ENCODE measurements around the gene FANCF.

The FANCF gene

GRCh38 chr11:22624742-22625447 is 728 bp downstream of the FANCF start:
- peak; percentile 47 to 70 (median 62) for DNase-seq

DNA sequence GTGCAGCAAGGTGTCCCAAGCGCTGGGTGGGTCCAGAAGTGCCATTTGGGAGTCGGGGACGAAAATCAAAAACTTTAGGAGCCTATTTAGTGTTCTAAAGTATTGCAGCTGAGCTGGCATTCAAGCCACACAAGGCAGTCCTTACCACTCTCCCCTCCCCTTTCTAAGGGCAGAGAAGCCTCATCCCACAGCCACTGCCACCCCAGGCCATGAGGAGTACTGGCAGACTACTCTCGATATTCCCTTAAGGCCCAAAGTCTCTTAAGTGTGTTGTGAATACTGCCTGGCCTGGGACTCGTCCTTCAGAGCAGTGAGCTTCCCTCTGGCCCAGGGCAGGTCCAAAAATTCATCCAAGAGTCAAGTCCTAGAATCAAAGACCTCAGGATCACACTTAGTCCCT is 7.8 kb downstream of the FANCF start:
- no peak for DNase-seq

DNA sequence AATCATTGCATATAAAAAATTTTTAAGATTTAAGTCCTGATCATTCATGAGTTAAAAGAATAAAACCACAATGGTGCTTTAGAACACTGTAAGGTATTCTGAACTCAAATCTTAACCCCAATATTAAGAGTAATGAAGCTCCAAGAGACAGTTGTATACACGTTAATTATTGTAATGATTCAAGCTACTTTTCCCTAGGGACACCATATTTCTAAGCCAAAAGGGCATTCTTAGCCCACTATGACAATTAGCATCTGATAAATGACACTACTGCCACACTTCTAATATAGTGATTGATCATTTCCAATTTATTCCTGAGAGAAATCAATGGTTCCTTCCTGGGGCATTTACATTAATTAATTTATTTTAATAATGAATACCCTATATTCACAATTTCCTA is 21.7 kb downstream of the FANCF start:
- DNase-seq: no peak

DNA sequence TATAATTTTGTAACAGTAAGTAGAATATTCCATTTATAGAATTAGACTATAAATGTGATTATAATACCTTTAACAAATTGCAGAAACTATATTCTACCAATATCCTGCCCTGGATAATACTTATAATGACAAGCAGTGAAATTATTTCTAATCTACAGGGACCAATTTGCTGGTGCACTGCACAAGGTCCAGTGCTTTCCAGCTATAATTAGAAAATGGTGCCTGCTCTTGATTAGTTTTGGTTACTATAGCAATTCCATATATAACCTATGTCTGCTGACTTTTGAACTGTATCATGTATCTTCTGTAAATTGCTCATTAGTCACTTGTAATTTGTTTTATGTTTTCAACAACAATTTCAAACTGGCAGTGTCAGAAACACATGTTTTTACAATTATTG is 23.1 kb downstream of the FANCF start:
- DNase-seq: no peak

DNA sequence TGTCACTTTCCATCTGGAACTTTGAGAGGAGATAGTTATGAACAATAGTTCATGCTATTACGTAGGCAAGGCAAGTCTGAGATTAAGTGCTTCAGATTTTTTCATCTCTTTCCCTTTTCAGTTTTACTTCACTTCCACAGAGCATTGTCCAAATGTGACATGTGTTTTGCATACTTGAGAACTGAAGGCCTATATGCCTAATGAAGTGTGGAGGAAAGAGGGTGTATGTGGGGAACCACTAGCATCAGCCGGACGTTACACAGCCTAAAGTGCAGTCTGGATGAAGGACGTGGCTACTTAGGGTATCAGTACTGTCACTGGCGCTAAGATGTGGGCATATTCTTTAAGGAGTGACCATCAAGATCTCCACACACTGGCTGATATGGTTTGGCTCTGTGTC is 26.2 kb downstream of the FANCF start:
- no peak for DNase-seq

DNA sequence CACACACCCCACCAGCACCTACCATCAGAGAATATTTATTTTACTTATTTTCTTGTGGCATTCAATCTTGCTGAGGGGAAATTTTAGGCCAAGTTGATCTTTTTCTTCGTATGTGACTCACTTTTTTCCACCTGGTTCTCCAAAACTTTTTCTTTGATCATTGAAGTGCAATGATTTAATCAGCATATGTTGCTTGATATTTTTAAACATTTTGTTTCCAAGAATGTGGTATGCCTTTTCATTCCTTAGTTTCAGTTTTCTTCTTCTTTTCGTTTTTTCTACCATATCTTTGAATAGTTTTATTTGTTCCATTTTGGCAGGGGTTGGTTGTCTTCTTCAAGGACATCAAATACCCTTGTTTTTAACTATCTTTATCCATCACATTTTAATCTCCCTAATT is 28.6 kb downstream of the FANCF start:
- no peak for DNase-seq

DNA sequence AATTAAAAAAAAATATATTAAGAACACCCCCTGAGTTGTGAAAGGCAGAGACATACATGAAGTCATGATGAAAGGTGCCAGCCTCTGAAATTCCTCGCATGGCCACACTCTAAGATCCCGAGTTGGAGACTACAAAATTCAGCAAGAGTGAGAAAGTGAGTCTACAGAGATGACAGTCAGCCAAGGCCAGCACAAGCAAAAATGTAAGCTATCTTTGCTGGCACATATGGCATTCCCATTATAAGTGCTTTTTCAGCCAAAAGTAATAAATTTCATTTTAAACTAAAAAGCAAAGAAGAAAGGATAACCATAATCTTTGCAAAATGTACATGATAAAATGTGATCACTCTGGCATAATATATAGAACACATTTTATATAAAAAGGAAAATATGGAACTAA is 40.6 kb downstream of the FANCF start:
- no peak for DNase-seq

GRCh38 chr11:22583963-22584492 is 41.6 kb downstream of the FANCF start:
- DNase-seq: no peak

- DNase-seq: no peak
These were observed 43.5 kb downstream of the FANCF start for GRCh38 chr11:22582151-22582410.

DNA sequence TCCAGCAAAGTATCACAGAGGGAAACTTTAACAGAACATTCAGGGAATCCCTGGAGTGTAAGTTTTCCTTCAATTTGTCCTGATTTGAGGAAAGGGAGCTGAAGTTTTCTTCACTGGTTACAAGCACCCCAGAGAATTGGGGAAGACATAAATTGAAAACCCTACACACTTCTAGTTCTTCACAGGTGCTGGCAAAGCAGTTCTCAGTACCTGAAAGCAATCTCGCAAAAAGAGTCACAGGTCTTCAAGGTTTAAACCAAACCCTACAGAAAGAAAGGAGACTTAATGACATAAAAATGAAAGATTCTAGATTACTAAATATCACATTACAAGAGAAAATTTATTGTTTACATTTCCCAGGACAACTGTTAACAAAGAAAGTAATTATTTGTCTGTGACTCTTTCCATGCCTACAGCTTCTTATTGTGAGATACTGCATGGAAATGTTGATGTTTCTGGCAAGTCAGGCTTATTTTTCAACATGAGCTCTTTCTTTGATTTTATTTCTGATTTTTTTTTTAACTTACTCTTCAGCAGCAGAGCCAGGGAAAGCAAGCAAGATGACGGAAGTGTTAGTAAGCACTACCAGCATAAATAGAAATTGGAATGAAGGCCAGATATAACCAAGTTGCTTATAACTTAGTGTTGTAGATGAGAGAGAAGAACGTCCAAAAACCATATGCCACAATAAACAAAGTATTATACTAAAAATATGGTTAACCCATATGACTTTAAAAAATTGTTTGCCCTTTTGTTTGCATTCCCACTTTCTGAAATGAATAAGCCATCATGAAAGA is 44.1 kb downstream of the FANCF start:
- DNase-seq: no peak

DNA sequence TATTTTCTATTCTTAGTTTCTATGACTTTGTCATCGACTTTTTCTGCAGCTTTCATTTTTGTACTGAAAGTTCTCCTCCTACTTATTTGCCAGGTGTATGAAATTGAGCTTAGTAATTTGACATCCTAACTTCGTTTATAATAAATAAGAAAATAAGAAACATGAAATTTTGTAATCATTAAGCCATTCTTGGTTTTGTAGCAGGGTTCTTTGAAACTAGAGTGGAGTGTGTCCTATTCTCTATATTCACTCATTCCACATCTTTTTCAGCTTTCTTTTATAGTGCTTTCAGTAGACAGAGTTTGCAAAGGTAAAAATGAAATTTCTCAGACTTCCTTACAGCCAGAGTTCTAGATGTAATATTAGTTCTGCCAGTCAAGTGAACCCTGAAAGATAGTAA is 47.8 kb downstream of the FANCF start:
- no peak for DNase-seq

Measured in suppressor macrophage (primary cell).